Aorta (tissue), 5 donors: ENCODE measurements around the gene TELO2. TPM values are rescaled to one million over a fixed set of nuclear protein-coding genes. Genes with fewer than 3 reads are reported as not detected.

Experiments used
- ATAC-seq: fragments of 200-7000 bp; cut with Tn5 transposase; one replicate; pipeline ENCODE4 v1.9.1; 2022; ENCODE audit warnings: moderate library complexity; ENCODE audit not compliant: low FRiP score
- DNase-seq, 2 donors: peaks; one replicate each; pipeline ENCODE4 v3.0.0-alpha.2; 2020
- H3K27ac ChIP-seq, 2 donors: one replicate each; pipeline ENCODE4 v1.5.1; 2013; ENCODE audit warnings: low read length in 2 of 2, mild to moderate bottlenecking in 2 of 2, moderate library complexity in 2 of 2, control low read depth in 1 of 2, inconsistent platforms in 1 of 2, low read depth in 1 of 2
- H3K27me3 ChIP-seq, 2 donors: one replicate each; pipeline ENCODE4 v1.6.1; 2013; ENCODE audit warnings: control low read depth in 1 of 2, low read length in 1 of 2, mild to moderate bottlenecking in 1 of 2, moderate library complexity in 1 of 2; ENCODE audit not compliant: insufficient read depth in 2 of 2, control insufficient read depth in 1 of 2
- H3K36me3 ChIP-seq, 2 donors: one replicate each; pipeline ENCODE4 v1.6.1; 2013; ENCODE audit warnings: control low read depth in 1 of 2, low read length in 1 of 2, mild to moderate bottlenecking in 1 of 2; ENCODE audit not compliant: insufficient read depth in 2 of 2, control insufficient read depth in 1 of 2
- H3K4me1 ChIP-seq, 2 donors: one replicate each; pipeline ENCODE4 v1.6.1; 2013; ENCODE audit warnings: low read length in 2 of 2, control low read depth in 1 of 2, mild to moderate bottlenecking in 1 of 2, moderate library complexity in 1 of 2; ENCODE audit not compliant: insufficient read depth in 2 of 2, control insufficient read depth in 1 of 2
- H3K4me3 ChIP-seq, 2 donors: one replicate each; pipeline ENCODE4 v1.5.1; 2013; ENCODE audit warnings: low read length in 2 of 2, control low read depth in 1 of 2, mild to moderate bottlenecking in 1 of 2
- H3K9me3 ChIP-seq: one replicate; pipeline ENCODE4 v1.6.1; 2013; ENCODE audit warnings: mild to moderate bottlenecking, low read length; ENCODE audit not compliant: control insufficient read depth
- WGBS, 2 donors: extraction: QIAGEN DNeasy Blood & Tissue Kit; methylation state at CpG; one replicate each; pipeline ENCODE4 v1.1.7; 2013; 5-methylcytosine and 5-hydroxymethylcytosine counted together
- intact Hi-C, 2 donors: fragments of 100-400 bp; cut with DNase I; formaldehyde crosslinking; loops; one replicate each; pipeline versions ENCODE4 v1.14.2 to v1.15.0; 2022
- polyA plus RNA-seq, 2 donors: library from polyadenylated mRNA; stranded (reverse); fragments of 200-250 nt; gene quantifications; one replicate each; pipeline ENCODE4 v1.2.3, GENCODE V29; 2013
- total RNA-seq, 2 donors: library from RNA; stranded (reverse); fragmentation: NEBNext Ultra II Directional; extraction: Animal tissue kit (Norgen Biotek cat#: 25700); gene quantifications; one replicate each; pipeline ENCODE4 v1.2.1, GENCODE V29; 2021
- donor health status: healthy with polysubstance abuse.
- donor health status: Bipolar disorder and iron deficiency.
- donor health status: DM: no; HTN: no; CAD: no.
- donor health status: DM: no; HTN: no; CAD: no.
- donor health status: DM: yes; HTN: yes; CAD: no.

TELO2 gene
- total and polyA plus RNA-seq, 4 donors, result 8.8 to 52.7 (median 26.9) TPM

- Histone ChIP-seq H3K4me1 (no peaks in the 10 kb centered on the region), H3K9me3 (no peaks in the 10 kb centered on the region), H3K27me3 (no peaks in the 10 kb centered on the region), H3K27ac (no peak overlapping the region), H3K36me3 (no peaks in the 10 kb centered on the region), H3K4me3 (no peak overlapping the region)
- 92 to 93% methylated on average over 36 to 38 of the region's 38 CpGs for WGBS, 2 donors
- ATAC-seq (no peak), DNase-seq (no peak)
- intact Hi-C loops, result no loop called here
Observed at GRCh38 chr16:1526608-1527555, 33.7 kb downstream of the TELO2 start.

GRCh38 chr16:1527836-1528811 is 35.0 kb downstream of the TELO2 start:
- Histone ChIP-seq H3K36me3 (no peaks in the 10 kb centered on the region), H3K4me1 (no peaks in the 10 kb centered on the region), H3K27ac (no peak overlapping the region), H3K27me3 (no peaks in the 10 kb centered on the region), H3K9me3 (no peaks in the 10 kb centered on the region), H3K4me3 (no peak overlapping the region)
- intact Hi-C loops, result no loop called here
- no peak for DNase-seq
- WGBS, 2 donors, result 52 to 57% methylated on average over 42 of the region's 42 CpGs
- no peak for ATAC-seq

- Histone ChIP-seq H3K36me3 (no peaks in the 10 kb centered on the region), H3K4me3 (no peak overlapping the region), H3K9me3 (no peaks in the 10 kb centered on the region), H3K27me3 (no peaks in the 10 kb centered on the region), H3K27ac (no peak overlapping the region), H3K4me1 (no peaks in the 10 kb centered on the region)
- DNase-seq (no peak), ATAC-seq (no peak)
- 89% methylated on average over 29 of the region's 29 CpGs for WGBS, 2 donors
- intact Hi-C loops, result no loop called here
Observed at GRCh38 chr16:1528921-1529537, 35.9 kb downstream of the TELO2 start.

GRCh38 chr16:1530349-1530882 is 37.3 kb downstream of the TELO2 start:
- Histone ChIP-seq H3K27me3 (no peaks in the 10 kb centered on the region), H3K4me1 (no peaks in the 10 kb centered on the region), H3K4me3 (no peak overlapping the region), H3K9me3 (no peaks in the 10 kb centered on the region), H3K36me3 (no peaks in the 10 kb centered on the region), H3K27ac (no peak overlapping the region)
- ATAC-seq (no peak), DNase-seq (no peak)
- intact Hi-C loops, result no loop called here
- 94 to 95% methylated on average over 26 to 27 of the region's 27 CpGs for WGBS, 2 donors

- Histone ChIP-seq H3K4me1 (no peaks in the 10 kb centered on the region), H3K27ac (peak overlapping the region in 1 of 2 donors; percentile 27), H3K27me3 (no peaks in the 10 kb centered on the region), H3K36me3 (no peaks in the 10 kb centered on the region), H3K4me3 (no peak overlapping the region), H3K9me3 (no peaks in the 10 kb centered on the region)
- intact Hi-C loops, result no loop called here
- 81 to 86% methylated on average over 35 of the region's 35 CpGs for WGBS, 2 donors
- ATAC-seq, result peak; percentile 31
- DNase-seq, result peak in 1 of 2 donors; percentile 78
Observed at GRCh38 chr16:1530883-1531637, 37.9 kb downstream of the TELO2 start.

GRCh38 chr16:1531638-1531910 is 38.4 kb downstream of the TELO2 start:
- DNase-seq (no peak), ATAC-seq (no peak)
- no peaks in the 10 kb centered on the region for H3K9me3 ChIP-seq
- 95 to 97% methylated on average over 14 of the region's 14 CpGs for WGBS, 2 donors
- H3K27me3 ChIP-seq, result no peaks in the 10 kb centered on the region
- H3K4me1 ChIP-seq, result no peaks in the 10 kb centered on the region
- no peak overlapping the region for H3K4me3 ChIP-seq
- peak overlapping the region in 1 of 2 donors; percentile 27 for H3K27ac ChIP-seq
- H3K36me3 ChIP-seq, result peaks cover 0 to under 1% of the 10 kb centered on the region in 2 donors
- intact Hi-C loops, result no loop called here

- H3K9me3 ChIP-seq, result no peaks in the 10 kb centered on the region
- ATAC-seq (peak; percentile 42), DNase-seq (no peak)
- H3K4me3 ChIP-seq, result no peak overlapping the region
- WGBS, 2 donors, result 38 to 48% methylated on average over 28 of the region's 28 CpGs
- peak overlapping the region in 1 of 2 donors; percentile 69 for H3K27ac ChIP-seq
- H3K36me3 ChIP-seq, result peaks cover 0 to 2% of the 10 kb centered on the region in 2 donors
- H3K4me1 ChIP-seq, result no peaks in the 10 kb centered on the region
- intact Hi-C loops, result no loop called here
- no peaks in the 10 kb centered on the region for H3K27me3 ChIP-seq
Observed at GRCh38 chr16:1532081-1532760, 39.1 kb downstream of the TELO2 start.
